ENCODE measurements around the gene SLC26A1.
"Not testable (repeated sequence)": the region's sequence is repeated elsewhere in the genome, so short reads cannot be mapped to it uniquely, and the experiment has no call there.

The SLC26A1 gene

GRCh38 chr4:951594-952468, 41.4 kb downstream of the SLC26A1 start:
- no peak for DNase-seq

GRCh38 chr4:951186-951585, 42.0 kb downstream of the SLC26A1 start:
- DNase-seq = no peak

GRCh38 chr4:950136-951020, 42.8 kb downstream of the SLC26A1 start:
- DNase-seq = no peak

GRCh38 chr4:949656-950055, 43.5 kb downstream of the SLC26A1 start:
- no peak for DNase-seq

- DNase-seq = no peak
These were observed 44.3 kb downstream of the SLC26A1 start for GRCh38 chr4:948936-949300.

GRCh38 chr4:948101-948935, 44.9 kb downstream of the SLC26A1 start:
- DNase-seq = no peak

- no peak for DNase-seq
These were observed 45.7 kb downstream of the SLC26A1 start for GRCh38 chr4:947491-947971.

GRCh38 chr4:946517-947471, 46.4 kb downstream of the SLC26A1 start:
- DNase-seq = no peak

GRCh38 chr4:946103-946450, 47.1 kb downstream of the SLC26A1 start:
- no peak for DNase-seq

- no peak for DNase-seq
These were observed 47.7 kb downstream of the SLC26A1 start for GRCh38 chr4:945274-946102.

- DNase-seq = not testable (repeated sequence)
These were observed 53.7 kb downstream of the SLC26A1 start for GRCh38 chr4:939508-939907.
